22Rv1 (cell line): ENCODE measurements around the gene POU2F1.

ENCODE experiments used
- H3K27ac ChIP-seq: fragments of 450-650 bp; 2 replicates; pipeline ENCODE4 v1.5.1; 2017
- ZFX ChIP-seq: fragments of 450-650 bp; IDR thresholded peaks from 2 replicates; pipeline ENCODE4 v1.6.1; 2017; ENCODE audit warnings: antibody characterized with exemption, borderline replicate concordance
- TF ChIP-seq, protein P1 (sequence below): fragments of 450-650 bp; IDR thresholded peaks from 2 replicates; pipeline ENCODE4 v1.5.1; 2017; ENCODE audit warnings: mild to moderate bottlenecking

The POU2F1 gene

DNA sequence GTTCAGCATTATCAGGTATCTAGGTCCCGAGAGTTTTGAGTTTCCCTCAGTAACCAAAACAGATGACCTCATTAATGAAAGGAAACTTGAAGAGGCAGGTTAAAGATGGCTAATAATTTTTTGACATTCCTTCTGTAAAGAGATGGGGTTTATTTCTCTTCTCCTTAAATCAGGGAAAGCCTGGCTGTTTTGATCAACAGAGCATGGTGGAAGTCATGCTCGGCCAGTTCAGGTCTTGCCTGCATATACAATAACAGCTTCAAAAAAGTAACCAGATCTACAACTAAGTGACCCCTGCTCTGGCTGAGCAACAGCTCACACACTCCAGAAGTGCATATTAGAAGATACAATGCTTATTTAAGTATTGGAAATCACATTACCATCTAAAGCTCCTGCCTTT lies 36.6 kb upstream of the POU2F1 start:
- no peak for TF ChIP-seq ZFX
- TF ChIP-seq, protein P1, sequence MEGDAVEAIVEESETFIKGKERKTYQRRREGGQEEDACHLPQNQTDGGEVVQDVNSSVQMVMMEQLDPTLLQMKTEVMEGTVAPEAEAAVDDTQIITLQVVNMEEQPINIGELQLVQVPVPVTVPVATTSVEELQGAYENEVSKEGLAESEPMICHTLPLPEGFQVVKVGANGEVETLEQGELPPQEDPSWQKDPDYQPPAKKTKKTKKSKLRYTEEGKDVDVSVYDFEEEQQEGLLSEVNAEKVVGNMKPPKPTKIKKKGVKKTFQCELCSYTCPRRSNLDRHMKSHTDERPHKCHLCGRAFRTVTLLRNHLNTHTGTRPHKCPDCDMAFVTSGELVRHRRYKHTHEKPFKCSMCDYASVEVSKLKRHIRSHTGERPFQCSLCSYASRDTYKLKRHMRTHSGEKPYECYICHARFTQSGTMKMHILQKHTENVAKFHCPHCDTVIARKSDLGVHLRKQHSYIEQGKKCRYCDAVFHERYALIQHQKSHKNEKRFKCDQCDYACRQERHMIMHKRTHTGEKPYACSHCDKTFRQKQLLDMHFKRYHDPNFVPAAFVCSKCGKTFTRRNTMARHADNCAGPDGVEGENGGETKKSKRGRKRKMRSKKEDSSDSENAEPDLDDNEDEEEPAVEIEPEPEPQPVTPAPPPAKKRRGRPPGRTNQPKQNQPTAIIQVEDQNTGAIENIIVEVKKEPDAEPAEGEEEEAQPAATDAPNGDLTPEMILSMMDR: no peak
- H3K27ac ChIP-seq: no peak overlapping the region

DNA sequence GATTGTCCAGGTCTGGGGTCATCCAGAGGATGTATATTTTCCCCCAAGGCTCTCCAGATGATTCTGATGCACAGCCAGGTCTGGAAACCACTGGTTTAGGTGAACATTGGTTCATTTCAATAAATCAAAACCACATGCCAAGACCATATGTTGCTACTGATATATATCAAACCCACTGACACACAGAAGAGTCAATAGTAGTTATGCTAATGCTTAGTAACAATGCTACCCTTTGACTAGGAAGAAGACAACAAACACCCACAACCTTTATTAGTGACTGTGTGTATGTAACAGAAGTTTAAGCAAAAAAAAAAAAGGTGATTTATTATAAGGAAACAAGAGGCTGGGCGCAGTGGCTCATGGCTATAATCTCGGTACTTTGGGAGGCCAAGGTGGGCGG lies 35.6 kb upstream of the POU2F1 start:
- H3K27ac ChIP-seq: no peak overlapping the region
- TF ChIP-seq, protein P1: no peak

DNA sequence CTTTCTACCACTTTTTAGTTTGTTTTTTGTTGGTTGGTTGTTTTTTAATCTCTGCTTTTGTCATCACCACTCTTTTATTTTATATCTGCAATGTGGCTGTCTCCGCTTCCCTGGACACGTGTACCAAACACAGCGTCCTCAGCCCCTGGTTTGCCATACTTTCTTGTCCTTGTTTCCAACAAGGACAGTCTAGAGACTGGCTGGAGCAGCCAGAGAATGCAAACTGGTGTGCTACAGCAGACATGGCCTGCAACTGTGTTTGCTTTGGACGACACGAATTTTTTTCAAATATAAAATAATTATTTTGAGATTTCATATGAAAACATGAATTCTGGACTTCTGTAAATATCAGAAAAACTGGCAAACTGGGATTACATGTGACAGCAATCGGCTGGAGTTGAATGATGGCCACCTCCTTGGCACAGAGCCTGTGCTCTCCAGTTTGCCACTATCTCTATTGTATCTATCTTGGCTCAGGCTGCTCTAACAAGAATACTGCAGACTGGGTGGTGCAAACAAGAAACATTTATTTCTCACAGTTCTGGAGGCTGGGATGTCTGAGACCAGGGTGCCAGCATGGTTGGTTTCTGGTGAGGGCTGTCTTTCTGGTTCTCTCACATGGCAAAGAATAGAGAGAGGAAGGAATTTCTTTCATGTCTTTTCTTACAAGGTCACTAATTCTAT lies 34.6 kb upstream of the POU2F1 start:
- TF ChIP-seq, protein P1: no peak
- no peak for TF ChIP-seq ZFX
- H3K27ac ChIP-seq: no peak overlapping the region

DNA sequence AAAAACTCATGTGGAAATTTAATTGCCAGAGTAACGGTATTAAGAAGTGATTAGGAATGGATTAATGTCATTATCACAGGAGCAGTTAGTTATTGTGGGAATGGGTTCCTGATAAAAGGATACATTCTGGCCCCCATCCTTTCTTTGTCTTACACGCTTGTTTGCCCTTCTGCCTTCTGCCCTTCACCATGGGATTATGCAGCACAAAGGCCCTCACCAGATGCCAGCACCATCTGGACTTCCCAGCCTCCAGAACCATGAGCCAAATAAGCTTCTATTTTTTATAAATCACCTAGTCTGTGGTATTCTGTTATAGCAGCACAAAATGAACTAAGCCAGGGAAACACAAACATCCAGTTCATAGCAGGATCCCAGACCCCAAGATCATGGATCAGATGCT lies 33.9 kb upstream of the POU2F1 start:
- no peak overlapping the region for H3K27ac ChIP-seq

DNA sequence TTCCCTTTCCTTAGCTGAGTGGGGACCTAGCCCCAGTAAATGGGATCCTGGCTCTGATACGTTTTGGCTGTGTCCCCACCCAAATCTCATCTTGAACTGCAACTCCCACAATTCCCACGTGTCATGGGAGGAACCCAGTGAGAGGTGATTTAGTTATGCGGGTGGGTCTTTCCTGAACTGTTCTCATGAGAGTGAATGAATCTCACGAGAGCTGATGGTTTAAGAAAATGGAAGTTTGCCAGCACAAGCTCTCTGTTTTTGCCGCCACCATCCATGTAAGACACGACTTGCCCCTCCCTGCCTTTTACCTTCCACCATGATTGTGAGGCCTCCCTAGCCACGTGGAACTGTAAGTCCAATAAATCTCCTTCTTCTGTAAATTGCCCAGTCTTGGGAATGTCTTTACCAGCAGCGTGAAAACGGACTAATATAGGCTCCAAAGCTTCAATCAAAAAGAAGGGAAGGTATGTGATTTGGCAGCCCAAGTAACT lies 29.9 kb upstream of the POU2F1 start:
- no peak overlapping the region for H3K27ac ChIP-seq
- TF ChIP-seq, protein P1: no peak
- no peak for TF ChIP-seq ZFX

More for the DNA sequence above, 33.9 kb upstream of the POU2F1 start:
- TF ChIP-seq ZFX: no peak
- TF ChIP-seq, protein P1: no peak

DNA sequence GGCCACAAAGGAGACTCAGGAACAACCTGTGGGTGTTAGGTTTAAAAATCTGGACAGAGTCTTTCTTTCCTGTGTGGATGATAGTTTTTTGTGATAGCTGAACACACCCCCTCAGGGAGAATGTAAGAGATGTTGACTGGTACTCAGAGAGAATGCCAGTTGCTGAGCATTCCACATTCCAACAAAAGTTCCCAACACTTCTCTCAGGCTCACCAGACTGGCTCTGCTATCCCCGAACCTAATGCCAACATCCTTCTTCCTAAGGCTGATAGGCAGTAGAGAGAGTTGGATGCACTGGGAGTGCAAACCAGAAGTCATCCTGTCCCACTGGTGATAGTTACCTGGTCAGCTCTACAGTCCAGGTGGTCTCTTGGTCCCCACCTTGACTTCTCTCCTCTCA lies 28.7 kb upstream of the POU2F1 start:
- TF ChIP-seq, protein P1: no peak
- TF ChIP-seq ZFX: no peak
- H3K27ac ChIP-seq: no peak overlapping the region

DNA sequence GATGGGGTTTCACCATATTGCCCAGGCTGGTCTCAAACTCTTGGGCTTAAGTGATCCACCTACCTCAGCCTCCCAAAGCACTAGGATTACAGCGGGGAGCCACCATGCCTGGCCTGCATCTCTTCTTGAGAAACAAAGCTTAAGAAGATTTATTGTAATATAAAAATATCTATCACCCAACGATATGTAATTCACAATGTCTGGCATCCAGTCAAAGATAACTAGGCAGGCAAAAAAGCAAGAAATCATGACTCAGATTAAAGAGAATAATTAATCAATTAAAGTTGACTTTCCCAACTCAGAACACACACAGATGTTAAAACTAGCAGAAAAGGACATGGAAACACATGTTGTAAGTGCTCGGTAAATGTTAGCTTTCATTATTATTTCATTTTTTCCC lies 26.5 kb upstream of the POU2F1 start:
- no peak overlapping the region for H3K27ac ChIP-seq
- TF ChIP-seq ZFX: no peak
- TF ChIP-seq, protein P1: no peak
